Endothelial cell of umbilical vein (primary cell): ENCODE data around the gene PGLYRP4. TPM values are rescaled to one million over a fixed set of nuclear protein-coding genes. Genes with fewer than 3 reads are reported as not detected.
"Not testable (repeated sequence)": the region's sequence is repeated elsewhere in the genome, so short reads cannot be mapped to it uniquely, and the experiment has no call there.

ENCODE experiments used
- BruUV-seq: library from RNA; stranded (reverse); fragments of 400-500 nt; replicated peaks from 2 replicates; lab custom pipeline; 2021; lab: Mats Ljungman, UMichigan
- CTCF ChIA-PET: fragments of 300-600, 350-600 bp; sonication (Branson Sonifier 250); formaldehyde crosslinking; loops from one replicate; lab custom pipeline; 2021; ENCODE audit warnings: antibody characterized with exemption, inconsistent platforms; lab: Charles Lee
- POLR2A ChIA-PET: fragments of 300-600, 350-600 bp; sonication (Branson Sonifier 250); formaldehyde crosslinking; loops from one replicate; lab custom pipeline; 2021; ENCODE audit warnings: antibody characterized with exemption, inconsistent platforms; lab: Charles Lee
- DNase-seq: peaks from one replicate; pipeline ENCODE4 v3.0.0-alpha.2; 2011; ENCODE audit warnings: low read depth, low spot score
- FAIRE-seq: peaks from 2 replicates; lab custom pipeline; 2011; peaks lifted over from hg19 to GRCh38; lab: Jason Lieb, UNC
- H2AFZ ChIP-seq: 2 replicates; pipeline ENCODE4 v1.6.0; 2012; ENCODE audit warnings: low read depth, low read length, control low read depth, inconsistent platforms
- H3K27ac ChIP-seq: 2 replicates; pipeline ENCODE4 v1.5.1; 2011; ENCODE audit warnings: low read depth, mild to moderate bottlenecking, control low read depth, low read length, moderate library complexity; ENCODE audit not compliant: insufficient read depth
- H3K27me3 ChIP-seq, 2 experiments: 2 replicates each; pipeline versions ENCODE4 v1.6.0 to v1.6.1; 2011; ENCODE audit warnings: low read length in 2 of 2, mixed read lengths in 1 of 2; ENCODE audit not compliant: control insufficient read depth in 2 of 2, insufficient read depth in 2 of 2
- H3K36me3 ChIP-seq, 2 experiments: 2 replicates in 1 of 2; 3 replicates in 1 of 2; pipeline ENCODE4 v1.5.1; 2011; ENCODE audit warnings: low read length in 2 of 2, mild to moderate bottlenecking in 1 of 2, moderate library complexity in 1 of 2; ENCODE audit not compliant: control insufficient read depth in 2 of 2, insufficient read depth in 2 of 2; ENCODE audit errors: extremely low read depth in 1 of 2
- H3K4me1 ChIP-seq: 3 replicates; pipeline ENCODE4 v1.5.1; 2011; ENCODE audit warnings: mild to moderate bottlenecking, low read length; ENCODE audit not compliant: control insufficient read depth, insufficient read depth; ENCODE audit errors: extremely low read depth
- H3K4me2 ChIP-seq: 2 replicates; pipeline ENCODE4 v1.6.1; 2011; ENCODE audit warnings: low read length, control low read depth, mixed read lengths; ENCODE audit not compliant: insufficient read depth
- H3K4me3 ChIP-seq, 3 experiments: fragments of 200-600 bp in 1 of 3; sonication (generic), shearing (Covaris generic) in 1 of 3; replicated peaks in 1 of 3; 2 replicates each; pipeline ENCODE4 v1.5.1; 2011 to 2016; ENCODE audit warnings: control low read depth in 3 of 3, low read length in 3 of 3, mild to moderate bottlenecking in 2 of 3, inconsistent platforms in 1 of 3, low read depth in 1 of 3, moderate library complexity in 1 of 3; ENCODE audit not compliant: insufficient read depth in 1 of 3
- H3K79me2 ChIP-seq: 2 replicates; pipeline ENCODE4 v1.6.0; 2012; ENCODE audit warnings: low read length, inconsistent platforms; ENCODE audit not compliant: control insufficient read depth, insufficient read depth
- H3K9ac ChIP-seq: replicated peaks from 2 replicates; pipeline ENCODE3; 2011; ENCODE audit warnings: low read length, control low read depth; ENCODE audit not compliant: insufficient read depth; ENCODE audit errors: extremely low read depth
- H3K9me1 ChIP-seq: replicated peaks from 3 replicates; pipeline ENCODE4 v1.6.0; 2011; ENCODE audit warnings: mild to moderate bottlenecking, low read length; ENCODE audit not compliant: control insufficient read depth, insufficient read depth; ENCODE audit errors: extremely low read depth
- H3K9me3 ChIP-seq: replicated peaks from 2 replicates; pipeline ENCODE4 v1.5.1; 2012; ENCODE audit warnings: low read length, inconsistent platforms; ENCODE audit not compliant: control insufficient read depth, insufficient read depth
- H4K20me1 ChIP-seq: replicated peaks from 2 replicates; pipeline ENCODE3; 2011; ENCODE audit warnings: mild to moderate bottlenecking, low read length; ENCODE audit not compliant: control insufficient read depth, insufficient read depth; ENCODE audit errors: extremely low read depth
- EZH2 ChIP-seq: IDR thresholded peaks from 2 replicates; pipeline ENCODE4 v1.6.1; 2012; ENCODE audit warnings: borderline replicate concordance, low read depth, mild to moderate bottlenecking, moderate library complexity, low read length, inconsistent platforms; ENCODE audit not compliant: severe bottlenecking
- MAX ChIP-seq: IDR thresholded peaks from 2 replicates; pipeline ENCODE4 v1.6.1; 2011; ENCODE audit not compliant: insufficient read depth, insufficient read length
- dilution Hi-C: fragments of 300-500 bp; cut with MboI; formaldehyde crosslinking; loops from one replicate; pipeline ENCODE4 v1.15.0; 2019; ENCODE audit warnings: low sequenced_read_pairs; ENCODE audit not compliant: extremely low pct_ligation_motif_present
- intact Hi-C: fragments of 100-400 bp; cut with micrococcal nuclease; formaldehyde crosslinking; loops from one replicate; pipeline ENCODE4 v1.10.0; 2022
- polyA plus RNA-seq, 4 experiments: library from polyadenylated mRNA; depleted of rRNA in 3 of 4; stranded (reverse) in 3 of 4; unstranded in 1 of 4; fragments of >200 nt; gene quantifications; 2 replicates each; pipeline versions ENCODE4 v1.2.1 to v1.2.3, GENCODE V29; 2011 to 2012; ENCODE audit warnings: missing spikeins in 1 of 4
- total RNA-seq: library from RNA; stranded (reverse); gene quantifications from 2 replicates; pipeline ENCODE4 v1.2.3, GENCODE V29; 2021
- TF ChIP-seq, protein P1 (sequence below), 2 donors: IDR thresholded peaks; 1 replicate in 1 of 2; 2 replicates in 1 of 2; pipeline ENCODE4 v1.5.1; 2011; ENCODE audit warnings: low read length in 2 of 2, mild to moderate bottlenecking in 2 of 2, moderate library complexity in 2 of 2, control low read depth in 1 of 2, inconsistent platforms in 1 of 2, low read depth in 1 of 2; ENCODE audit not compliant: insufficient read depth in 1 of 2; ENCODE audit errors: extremely low read depth in 1 of 2

PGLYRP4 gene
- total and polyA plus RNA-seq, 2 donors (not counting 3 experiments of a cell fraction or from before 2014, with no cell fraction given), result not detected

DNA sequence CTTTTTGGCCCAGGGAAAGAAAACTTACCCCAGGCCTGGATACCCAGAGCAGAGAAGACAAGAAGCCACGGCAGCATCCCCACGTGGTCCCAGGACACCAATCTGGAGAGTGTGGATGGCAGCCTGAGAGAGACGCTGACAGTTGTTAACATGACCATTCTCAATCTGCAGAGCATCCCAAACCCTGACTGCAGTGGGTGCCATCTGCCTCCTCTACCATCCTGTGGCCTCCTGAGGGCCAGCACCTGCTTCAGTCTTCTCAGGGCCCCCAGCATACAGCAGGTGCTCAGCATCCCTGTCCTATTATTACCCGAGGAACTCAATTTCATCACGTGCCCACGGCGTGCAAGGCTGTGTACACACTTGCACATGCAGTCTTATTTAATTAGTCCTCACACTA is 785 bp downstream of the PGLYRP4 start:
- BruUV-seq, result no TSS peak
- H3K79me2 ChIP-seq, result no peaks in the 10 kb centered on the region
- H3K9ac ChIP-seq, result no peak overlapping the region
- ChIA-PET POLR2A (no interaction called here), CTCF (interaction anchor here (13.2 kb wide), 1 partner anchor 146 kb away, joined by 331 read pairs; no protein-coding TSS in a partner anchor)
- FAIRE-seq (no peak), DNase-seq (no peak)
- H3K4me3 ChIP-seq, result no peak overlapping the region
- no peak overlapping the region for H2AFZ ChIP-seq
- H3K36me3 ChIP-seq, result no peaks in the 10 kb centered on the region
- no peaks in the 10 kb centered on the region for H3K4me1 ChIP-seq
- H3K4me2 ChIP-seq, result no peak overlapping the region
- H3K9me1 ChIP-seq, result no peaks in the 10 kb centered on the region
- H3K27me3 ChIP-seq, result peaks cover 2 to 3% of the 10 kb centered on the region in 2 experiments
- intact Hi-C loops (no loop called here), dilution Hi-C loops (no loop called here)
- H3K9me3 ChIP-seq, result no peaks in the 10 kb centered on the region
- no peaks in the 10 kb centered on the region for H4K20me1 ChIP-seq
- no peak overlapping the region for H3K27ac ChIP-seq
- TF ChIP-seq EZH2, result no peak
- no peak for TF ChIP-seq MAX
- TF ChIP-seq, protein P1, sequence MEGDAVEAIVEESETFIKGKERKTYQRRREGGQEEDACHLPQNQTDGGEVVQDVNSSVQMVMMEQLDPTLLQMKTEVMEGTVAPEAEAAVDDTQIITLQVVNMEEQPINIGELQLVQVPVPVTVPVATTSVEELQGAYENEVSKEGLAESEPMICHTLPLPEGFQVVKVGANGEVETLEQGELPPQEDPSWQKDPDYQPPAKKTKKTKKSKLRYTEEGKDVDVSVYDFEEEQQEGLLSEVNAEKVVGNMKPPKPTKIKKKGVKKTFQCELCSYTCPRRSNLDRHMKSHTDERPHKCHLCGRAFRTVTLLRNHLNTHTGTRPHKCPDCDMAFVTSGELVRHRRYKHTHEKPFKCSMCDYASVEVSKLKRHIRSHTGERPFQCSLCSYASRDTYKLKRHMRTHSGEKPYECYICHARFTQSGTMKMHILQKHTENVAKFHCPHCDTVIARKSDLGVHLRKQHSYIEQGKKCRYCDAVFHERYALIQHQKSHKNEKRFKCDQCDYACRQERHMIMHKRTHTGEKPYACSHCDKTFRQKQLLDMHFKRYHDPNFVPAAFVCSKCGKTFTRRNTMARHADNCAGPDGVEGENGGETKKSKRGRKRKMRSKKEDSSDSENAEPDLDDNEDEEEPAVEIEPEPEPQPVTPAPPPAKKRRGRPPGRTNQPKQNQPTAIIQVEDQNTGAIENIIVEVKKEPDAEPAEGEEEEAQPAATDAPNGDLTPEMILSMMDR (IDR thresholded peaks at IDR 0.05; ENCODE audit: extremely low read depth in 1 of 2, insufficient read depth in 1 of 2, low read depth in 1 of 2, low read length in 2 of 2), result no peak

- CTCF ChIA-PET, result interaction anchor here (1.2 kb wide), 1 partner anchor 148 kb away, joined by 4 read pairs; no protein-coding TSS in a partner anchor
- H3K4me1 ChIP-seq, dilution Hi-C loops, H4K20me1 ChIP-seq, H3K27me3 ChIP-seq, H3K4me2 ChIP-seq, BruUV-seq, DNase-seq, H3K4me3 ChIP-seq, H3K36me3 ChIP-seq, FAIRE-seq, H2AFZ ChIP-seq, POLR2A ChIA-PET, H3K27ac ChIP-seq, H3K9me1 ChIP-seq, H3K79me2 ChIP-seq, H3K9ac ChIP-seq, intact Hi-C loops, H3K9me3 ChIP-seq: not testable (repeated sequence)
Measured at GRCh38 chr1:153347049-153347448, 1.6 kb downstream of the PGLYRP4 start.
